HepG2 (cell line): ENCODE data around the gene MOB3C. TPM values are rescaled to one million over a fixed set of nuclear protein-coding genes. Genes with fewer than 3 reads are reported as not detected.

ENCODE experiments used
- AGO2 ChIP-seq: fragments of 200-400 bp; formaldehyde crosslinking; optimal IDR thresholded peaks from 2 replicates; pipeline ENCODE3; 2017; ENCODE audit warnings: mild to moderate bottlenecking, low read depth, low read length, moderate library complexity
- AHR ChIP-seq: IDR thresholded peaks from 2 replicates; pipeline ENCODE4 v1.6.1; 2018; ENCODE audit warnings: missing genetic modification reagents, missing compliant biosample characterization
- DR1 ChIP-seq: sonication (generic); formaldehyde crosslinking; IDR thresholded peaks from 2 replicates; pipeline ENCODE4 v1.8.0; 2021; ENCODE audit warnings: mild to moderate bottlenecking, missing genetic modification reagents, inconsistent platforms
- FIP1L1 ChIP-seq: fragments of 200-400 bp; formaldehyde crosslinking; IDR thresholded peaks from 2 replicates; pipeline ENCODE4 v1.6.1; 2018; ENCODE audit warnings: low read depth, mild to moderate bottlenecking, low read length, moderate library complexity, borderline replicate concordance; ENCODE audit not compliant: insufficient read depth
- GTF2F1 ChIP-seq: fragments of 150-350 bp; IDR thresholded peaks from 2 replicates; pipeline ENCODE4 v1.6.1; 2014; ENCODE audit warnings: low read length
- MATR3 ChIP-seq: sonication (generic); formaldehyde crosslinking; IDR thresholded peaks from 2 replicates; pipeline ENCODE4 v1.4.0; 2020; ENCODE audit warnings: missing genetic modification reagents
- SRF ChIP-seq: IDR thresholded peaks from 2 replicates; pipeline ENCODE4 v1.6.1; 2011; ENCODE audit warnings: mild to moderate bottlenecking, low read depth, low read length, moderate library complexity
- SSRP1 ChIP-seq: IDR thresholded peaks from 2 replicates; pipeline ENCODE4 v1.6.1; 2016; ENCODE audit warnings: control low read depth
- XRCC5 ChIP-seq: fragments of 200-400 bp; formaldehyde crosslinking; optimal IDR thresholded peaks from 2 replicates; pipeline ENCODE3; 2017; ENCODE audit warnings: mild to moderate bottlenecking, low read length
- ZFP90 ChIP-seq: sonication (generic); formaldehyde crosslinking; IDR thresholded peaks from 2 replicates; pipeline ENCODE4 v1.8.0; 2022; ENCODE audit warnings: missing genetic modification reagents, mild to moderate bottlenecking, inconsistent platforms, borderline replicate concordance
- ZFY ChIP-seq: sonication (generic); formaldehyde crosslinking; IDR thresholded peaks from 2 replicates; pipeline ENCODE4 v1.4.0; 2020; ENCODE audit warnings: missing genetic modification reagents
- ZMYM2 ChIP-seq: sonication (generic); formaldehyde crosslinking; IDR thresholded peaks from 2 replicates; pipeline ENCODE4 v1.8.0; 2022; ENCODE audit warnings: mild to moderate bottlenecking, missing genetic modification reagents
- ZNF549 ChIP-seq: sonication (generic); formaldehyde crosslinking; IDR thresholded peaks from 2 replicates; pipeline ENCODE4 v1.5.0; 2020; ENCODE audit warnings: missing genetic modification reagents
- polyA plus RNA-seq, 8 experiments: library from polyadenylated mRNA; depleted of rRNA in 3 of 8; stranded (reverse) in 7 of 8; unstranded in 1 of 8; fragments of >200 nt; fragmentation: Illumina TruSeq in 4 of 8; extraction: Trizol in 4 of 8; gene quantifications; 2 replicates each; pipeline versions ENCODE4 v1.2.1 to v1.2.3, GENCODE V29; 2011 to 2016; ENCODE audit warnings: low read depth in 4 of 8, missing spikeins in 1 of 8, mixed read lengths in 1 of 8; ENCODE audit not compliant: insufficient read depth in 1 of 8
- total RNA-seq, 5 experiments: library from RNA; depleted of rRNA; stranded (reverse); fragments of >200 nt; fragmentation: Illumina TruSeq; extraction: Trizol; gene quantifications; 2 replicates each; pipeline ENCODE4 v1.2.3, GENCODE V29; 2016; ENCODE audit warnings: low read depth in 1 of 5
- TF ChIP-seq, protein P1 (sequence below): sonication (generic); formaldehyde crosslinking; IDR thresholded peaks from 2 replicates; pipeline ENCODE4 v1.4.0; 2020; ENCODE audit warnings: missing genetic modification reagents, borderline replicate concordance
- TF ChIP-seq, protein P2 (sequence below): sonication (generic); formaldehyde crosslinking; IDR thresholded peaks from 2 replicates; pipeline ENCODE4 v1.4.0; 2020; ENCODE audit warnings: missing genetic modification reagents
- TF ChIP-seq, protein P3 (sequence below): sonication (generic); formaldehyde crosslinking; IDR thresholded peaks from 2 replicates; pipeline ENCODE4 v1.4.0; 2020; ENCODE audit warnings: missing genetic modification reagents, borderline replicate concordance
- TF ChIP-seq, protein P4 (sequence below): sonication (generic); formaldehyde crosslinking; IDR thresholded peaks from 2 replicates; pipeline ENCODE4 v1.4.0; 2020; ENCODE audit warnings: missing genetic modification reagents, low read depth, mild to moderate bottlenecking, borderline replicate concordance
- TF ChIP-seq, protein P5 (sequence below): sonication (generic); formaldehyde crosslinking; IDR thresholded peaks from 2 replicates; pipeline ENCODE4 v1.4.0; 2020; ENCODE audit warnings: missing genetic modification reagents; ENCODE audit errors: not compliant biosample characterization

The MOB3C gene
- total and polyA plus RNA-seq, 2 of the 13 experiments (the other 11 are each of a cell fraction or from before 2014, with no cell fraction given), result 3.5 to 4.1 TPM

DNA sequence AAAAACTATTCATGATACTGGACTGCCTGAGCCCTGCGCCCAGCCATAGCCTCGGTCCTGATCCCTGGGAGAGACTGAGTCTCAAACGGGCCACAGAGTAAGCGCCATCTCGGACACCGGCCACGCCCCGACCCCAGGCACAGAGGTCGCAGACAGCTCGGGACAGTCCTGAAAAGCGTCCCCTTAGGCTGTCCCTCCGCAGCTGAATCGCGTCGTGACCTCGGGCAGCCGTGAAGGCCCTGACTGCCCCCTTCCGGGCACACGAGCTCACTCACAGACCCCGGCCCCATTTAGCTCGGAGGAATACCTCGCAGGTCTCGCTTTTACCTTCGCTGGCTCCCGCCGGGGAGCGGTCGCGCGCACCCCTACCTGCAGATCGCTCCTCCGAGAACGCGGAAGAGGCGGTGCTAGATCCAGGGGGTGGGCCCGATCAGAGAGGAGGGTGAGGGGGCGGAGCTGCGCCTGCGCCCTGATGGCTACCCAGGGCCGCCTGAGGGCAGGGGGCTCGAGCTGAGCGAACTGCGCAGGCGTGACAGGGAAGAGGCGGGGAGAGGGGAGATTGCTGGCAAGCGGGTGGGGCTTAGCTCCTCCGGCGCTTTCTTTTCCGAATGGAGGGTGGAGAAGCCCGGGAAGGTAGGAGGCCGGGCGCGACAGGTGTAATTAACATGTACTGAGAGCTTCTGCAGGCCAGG is 12.6 kb downstream of the MOB3C start, which contains the start of gene MKNK1 (continued):
- TF ChIP-seq, protein P1, sequence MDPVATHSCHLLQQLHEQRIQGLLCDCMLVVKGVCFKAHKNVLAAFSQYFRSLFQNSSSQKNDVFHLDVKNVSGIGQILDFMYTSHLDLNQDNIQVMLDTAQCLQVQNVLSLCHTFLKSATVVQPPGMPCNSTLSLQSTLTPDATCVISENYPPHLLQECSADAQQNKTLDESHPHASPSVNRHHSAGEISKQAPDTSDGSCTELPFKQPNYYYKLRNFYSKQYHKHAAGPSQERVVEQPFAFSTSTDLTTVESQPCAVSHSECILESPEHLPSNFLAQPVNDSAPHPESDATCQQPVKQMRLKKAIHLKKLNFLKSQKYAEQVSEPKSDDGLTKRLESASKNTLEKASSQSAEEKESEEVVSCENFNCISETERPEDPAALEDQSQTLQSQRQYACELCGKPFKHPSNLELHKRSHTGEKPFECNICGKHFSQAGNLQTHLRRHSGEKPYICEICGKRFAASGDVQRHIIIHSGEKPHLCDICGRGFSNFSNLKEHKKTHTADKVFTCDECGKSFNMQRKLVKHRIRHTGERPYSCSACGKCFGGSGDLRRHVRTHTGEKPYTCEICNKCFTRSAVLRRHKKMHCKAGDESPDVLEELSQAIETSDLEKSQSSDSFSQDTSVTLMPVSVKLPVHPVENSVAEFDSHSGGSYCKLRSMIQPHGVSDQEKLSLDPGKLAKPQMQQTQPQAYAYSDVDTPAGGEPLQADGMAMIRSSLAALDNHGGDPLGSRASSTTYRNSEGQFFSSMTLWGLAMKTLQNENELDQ, result no peak
- TF ChIP-seq XRCC5 (peak; percentile 29), GTF2F1 (no peak), AGO2 (peak; percentile 33), ZNF549 (CRISPR knock-in tag) (no peak), SSRP1 (CRISPR knock-in tag) (no peak), ZMYM2 (CRISPR knock-in tag) (no peak), SRF (no peak), DR1 (CRISPR knock-in tag) (peak; percentile 67), ZFP90 (CRISPR knock-in tag) (peak; percentile 69; the same call in 1 of the 2 replicates), MATR3 (CRISPR knock-in tag) (no peak), FIP1L1 (no peak), AHR (CRISPR knock-in tag) (no peak), ZFY (CRISPR knock-in tag) (peak; percentile 75)
- TF ChIP-seq, protein P2, sequence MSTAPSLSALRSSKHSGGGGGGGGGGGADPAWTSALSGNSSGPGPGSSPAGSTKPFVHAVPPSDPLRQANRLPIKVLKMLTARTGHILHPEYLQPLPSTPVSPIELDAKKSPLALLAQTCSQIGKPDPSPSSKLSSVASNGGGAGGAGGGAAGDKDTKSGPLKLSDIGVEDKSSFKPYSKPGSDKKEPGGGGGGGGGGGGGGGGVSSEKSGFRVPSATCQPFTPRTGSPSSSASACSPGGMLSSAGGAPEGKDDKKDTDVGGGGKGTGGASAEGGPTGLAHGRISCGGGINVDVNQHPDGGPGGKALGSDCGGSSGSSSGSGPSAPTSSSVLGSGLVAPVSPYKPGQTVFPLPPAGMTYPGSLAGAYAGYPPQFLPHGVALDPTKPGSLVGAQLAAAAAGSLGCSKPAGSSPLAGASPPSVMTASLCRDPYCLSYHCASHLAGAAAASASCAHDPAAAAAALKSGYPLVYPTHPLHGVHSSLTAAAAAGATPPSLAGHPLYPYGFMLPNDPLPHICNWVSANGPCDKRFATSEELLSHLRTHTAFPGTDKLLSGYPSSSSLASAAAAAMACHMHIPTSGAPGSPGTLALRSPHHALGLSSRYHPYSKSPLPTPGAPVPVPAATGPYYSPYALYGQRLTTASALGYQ (CRISPR knock-in tag), result 0 out of 2 replicates have a peak, but pooled peaks have one; percentile 18
- TF ChIP-seq, protein P3, sequence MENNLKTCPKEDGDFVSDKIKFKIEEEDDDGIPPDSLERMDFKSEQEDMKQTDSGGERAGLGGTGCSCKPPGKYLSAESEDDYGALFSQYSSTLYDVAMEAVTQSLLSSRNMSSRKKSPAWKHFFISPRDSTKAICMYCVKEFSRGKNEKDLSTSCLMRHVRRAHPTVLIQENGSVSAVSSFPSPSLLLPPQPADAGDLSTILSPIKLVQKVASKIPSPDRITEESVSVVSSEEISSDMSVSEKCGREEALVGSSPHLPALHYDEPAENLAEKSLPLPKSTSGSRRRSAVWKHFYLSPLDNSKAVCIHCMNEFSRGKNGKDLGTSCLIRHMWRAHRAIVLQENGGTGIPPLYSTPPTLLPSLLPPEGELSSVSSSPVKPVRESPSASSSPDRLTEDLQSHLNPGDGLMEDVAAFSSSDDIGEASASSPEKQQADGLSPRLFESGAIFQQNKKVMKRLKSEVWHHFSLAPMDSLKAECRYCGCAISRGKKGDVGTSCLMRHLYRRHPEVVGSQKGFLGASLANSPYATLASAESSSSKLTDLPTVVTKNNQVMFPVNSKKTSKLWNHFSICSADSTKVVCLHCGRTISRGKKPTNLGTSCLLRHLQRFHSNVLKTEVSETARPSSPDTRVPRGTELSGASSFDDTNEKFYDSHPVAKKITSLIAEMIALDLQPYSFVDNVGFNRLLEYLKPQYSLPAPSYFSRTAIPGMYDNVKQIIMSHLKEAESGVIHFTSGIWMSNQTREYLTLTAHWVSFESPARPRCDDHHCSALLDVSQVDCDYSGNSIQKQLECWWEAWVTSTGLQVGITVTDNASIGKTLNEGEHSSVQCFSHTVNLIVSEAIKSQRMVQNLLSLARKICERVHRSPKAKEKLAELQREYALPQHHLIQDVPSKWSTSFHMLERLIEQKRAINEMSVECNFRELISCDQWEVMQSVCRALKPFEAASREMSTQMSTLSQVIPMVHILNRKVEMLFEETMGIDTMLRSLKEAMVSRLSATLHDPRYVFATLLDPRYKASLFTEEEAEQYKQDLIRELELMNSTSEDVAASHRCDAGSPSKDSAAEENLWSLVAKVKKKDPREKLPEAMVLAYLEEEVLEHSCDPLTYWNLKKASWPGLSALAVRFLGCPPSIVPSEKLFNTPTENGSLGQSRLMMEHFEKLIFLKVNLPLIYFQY (CRISPR knock-in tag), result no peak
- TF ChIP-seq, protein P4, sequence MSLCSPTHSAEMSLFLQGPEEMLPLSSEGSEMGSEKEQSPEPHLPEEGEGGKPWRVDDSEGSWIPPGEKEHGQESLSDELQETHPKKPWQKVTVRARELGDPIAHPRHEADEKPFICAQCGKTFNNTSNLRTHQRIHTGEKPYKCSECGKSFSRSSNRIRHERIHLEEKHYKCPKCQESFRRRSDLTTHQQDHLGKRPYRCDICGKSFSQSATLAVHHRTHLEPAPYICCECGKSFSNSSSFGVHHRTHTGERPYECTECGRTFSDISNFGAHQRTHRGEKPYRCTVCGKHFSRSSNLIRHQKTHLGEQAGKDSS (CRISPR knock-in tag), result no peak
- TF ChIP-seq, protein P5, sequence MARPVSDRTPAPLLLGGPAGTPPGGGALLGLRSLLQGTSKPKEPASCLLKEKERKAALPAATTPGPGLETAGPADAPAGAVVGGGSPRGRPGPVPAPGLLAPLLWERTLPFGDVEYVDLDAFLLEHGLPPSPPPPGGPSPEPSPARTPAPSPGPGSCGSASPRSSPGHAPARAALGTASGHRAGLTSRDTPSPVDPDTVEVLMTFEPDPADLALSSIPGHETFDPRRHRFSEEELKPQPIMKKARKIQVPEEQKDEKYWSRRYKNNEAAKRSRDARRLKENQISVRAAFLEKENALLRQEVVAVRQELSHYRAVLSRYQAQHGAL (CRISPR knock-in tag), result no peak
